HUES6 (cell line): Measurements from ENCODE around the gene SPRED2.

Source experiments
- H3K27ac ChIP-seq: 2 replicates; pipeline ENCODE4 v1.7.0; 2013; ENCODE audit warnings: low read depth, mild to moderate bottlenecking, low read length, inconsistent platforms
- H3K27me3 ChIP-seq: 2 replicates; pipeline ENCODE4 v1.6.1; 2013; ENCODE audit warnings: low read length; ENCODE audit not compliant: control insufficient read depth, insufficient read depth
- H3K36me3 ChIP-seq: 2 replicates; pipeline ENCODE4 v1.6.1; 2013; ENCODE audit warnings: low read length; ENCODE audit not compliant: control insufficient read depth, insufficient read depth
- H3K4me1 ChIP-seq: 2 replicates; pipeline ENCODE4 v1.6.1; 2013; ENCODE audit warnings: low read length; ENCODE audit not compliant: control insufficient read depth, insufficient read depth
- H3K4me3 ChIP-seq: 2 replicates; pipeline ENCODE4 v1.5.1; 2013; ENCODE audit warnings: low read depth, low read length
- H3K9ac ChIP-seq: one replicate; pipeline ENCODE4 v1.6.1; 2013; ENCODE audit warnings: mild to moderate bottlenecking, low read length
- H3K9me3 ChIP-seq: 2 replicates; pipeline ENCODE4 v1.6.1; 2013; ENCODE audit warnings: low read depth, low read length; ENCODE audit not compliant: control insufficient read depth, insufficient read depth

The SPRED2 gene

DNA sequence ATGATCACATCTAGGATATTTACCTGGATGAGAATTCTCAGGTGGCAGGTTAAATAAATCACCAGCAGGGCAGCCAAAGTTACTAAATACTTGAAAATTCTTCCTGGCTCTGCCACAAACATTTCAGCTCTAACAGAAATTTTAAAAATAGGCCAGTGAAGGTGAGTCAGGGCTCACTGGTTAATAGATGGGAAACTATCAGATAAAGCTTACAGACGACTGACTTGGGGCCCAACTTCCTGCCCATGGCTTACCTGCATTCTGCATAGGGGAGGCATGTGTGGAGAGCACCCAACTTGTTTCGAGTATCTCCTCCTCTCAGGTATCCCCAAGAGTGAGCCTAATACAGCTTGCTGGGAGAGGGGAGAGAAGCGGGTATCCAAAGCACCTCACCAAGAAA is 57.8 kb downstream of the SPRED2 start:
- Histone ChIP-seq H3K27ac (no peak overlapping the region), H3K4me3 (no peak overlapping the region), H3K9ac (no peak overlapping the region), H3K9me3 (no peaks in the 10 kb centered on the region), H3K4me1 (peaks cover 54% of the 10 kb centered on the region), H3K27me3 (no peaks in the 10 kb centered on the region), H3K36me3 (no peaks in the 10 kb centered on the region)

DNA sequence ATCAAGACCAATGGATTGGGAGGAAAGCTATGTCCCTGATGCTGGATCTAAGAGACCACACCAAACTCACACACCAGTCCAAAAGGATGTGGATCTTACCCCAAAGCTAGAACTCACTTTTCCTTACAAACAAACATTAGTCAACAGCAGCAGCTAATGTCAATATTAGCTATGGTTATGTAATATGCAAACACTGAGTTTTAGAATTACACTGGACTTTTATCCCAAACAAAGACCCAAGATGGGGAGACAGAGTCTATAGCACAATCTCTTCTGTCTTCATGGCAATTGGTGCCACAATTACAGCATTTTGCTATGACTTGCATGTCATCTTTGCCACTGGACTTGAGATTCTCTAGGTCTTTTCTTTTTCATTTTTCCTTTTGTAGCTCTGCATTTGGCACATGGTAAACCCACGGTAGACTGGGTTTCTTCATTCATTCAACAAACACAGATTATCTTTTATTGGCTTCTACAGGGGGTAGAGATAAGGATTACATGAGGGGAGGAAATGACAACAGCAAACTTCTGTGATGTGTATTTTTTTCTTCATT is 59.0 kb downstream of the SPRED2 start:
- no peaks in the 10 kb centered on the region for H3K27me3 ChIP-seq
- H3K9ac ChIP-seq, result no peak overlapping the region
- H3K4me3 ChIP-seq, result no peak overlapping the region
- peaks cover 55% of the 10 kb centered on the region for H3K4me1 ChIP-seq
- H3K9me3 ChIP-seq, result no peaks in the 10 kb centered on the region
- no peaks in the 10 kb centered on the region for H3K36me3 ChIP-seq
- H3K27ac ChIP-seq, result no peak overlapping the region

DNA sequence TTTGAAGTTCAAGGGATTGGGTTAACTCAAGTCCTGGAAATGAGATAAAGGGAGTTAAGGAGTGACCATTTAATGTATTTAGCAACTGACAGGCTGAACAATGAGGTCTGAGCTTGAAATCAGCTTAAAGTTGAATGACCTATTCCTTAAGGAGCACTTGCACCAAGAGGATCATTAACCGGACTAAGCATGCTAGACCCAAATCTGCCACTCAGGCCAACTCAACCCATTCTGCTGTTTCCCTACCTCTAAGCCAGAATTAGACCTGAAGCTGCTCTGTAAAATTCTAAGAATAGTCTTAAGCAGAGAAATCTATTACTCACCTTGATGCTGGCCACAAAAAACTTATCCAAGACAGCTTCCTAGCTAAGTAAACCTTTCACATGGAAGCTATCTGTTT is 59.8 kb downstream of the SPRED2 start:
- Histone ChIP-seq H3K4me3 (no peak overlapping the region), H3K36me3 (no peaks in the 10 kb centered on the region), H3K9me3 (no peaks in the 10 kb centered on the region), H3K27me3 (no peaks in the 10 kb centered on the region), H3K4me1 (peaks cover 54% of the 10 kb centered on the region), H3K27ac (no peak overlapping the region), H3K9ac (no peak overlapping the region)

- Histone ChIP-seq H3K4me3 (no peak overlapping the region), H3K4me1 (peaks cover 63% of the 10 kb centered on the region), H3K27ac (no peak overlapping the region), H3K9me3 (no peaks in the 10 kb centered on the region), H3K36me3 (no peaks in the 10 kb centered on the region), H3K9ac (no peak overlapping the region), H3K27me3 (no peaks in the 10 kb centered on the region)
These were observed 61.3 kb downstream of the SPRED2 start for GRCh38 chr2:65371074-65371434.

GRCh38 chr2:65370387-65371073 is 61.9 kb downstream of the SPRED2 start:
- H3K36me3 ChIP-seq, result no peaks in the 10 kb centered on the region
- no peaks in the 10 kb centered on the region for H3K9me3 ChIP-seq
- H3K27me3 ChIP-seq, result no peaks in the 10 kb centered on the region
- H3K9ac ChIP-seq, result no peak overlapping the region
- H3K27ac ChIP-seq, result no peak overlapping the region
- peaks cover 64% of the 10 kb centered on the region for H3K4me1 ChIP-seq
- no peak overlapping the region for H3K4me3 ChIP-seq

DNA sequence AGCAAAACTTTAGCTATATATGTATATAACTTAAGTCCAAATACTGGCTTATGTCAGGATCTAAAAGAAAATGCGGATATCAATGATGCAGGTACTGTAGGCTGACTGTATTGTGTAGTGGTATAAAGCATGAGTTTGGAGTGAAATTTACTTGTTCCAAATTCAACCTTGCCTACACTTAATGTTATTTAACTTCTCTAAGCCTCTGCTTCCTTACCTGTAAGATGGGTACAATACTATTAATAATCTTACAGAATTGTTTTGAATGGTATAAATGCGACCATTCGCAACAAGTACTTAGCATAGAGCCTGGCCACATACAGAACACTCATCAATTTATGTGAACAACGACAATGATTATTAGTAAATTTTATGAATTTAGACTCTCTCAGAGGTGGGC is 62.4 kb downstream of the SPRED2 start:
- no peaks in the 10 kb centered on the region for H3K9me3 ChIP-seq
- no peaks in the 10 kb centered on the region for H3K27me3 ChIP-seq
- peaks cover 67% of the 10 kb centered on the region for H3K4me1 ChIP-seq
- H3K36me3 ChIP-seq, result no peaks in the 10 kb centered on the region
- no peak overlapping the region for H3K4me3 ChIP-seq
- H3K9ac ChIP-seq, result no peak overlapping the region
- H3K27ac ChIP-seq, result no peak overlapping the region

DNA sequence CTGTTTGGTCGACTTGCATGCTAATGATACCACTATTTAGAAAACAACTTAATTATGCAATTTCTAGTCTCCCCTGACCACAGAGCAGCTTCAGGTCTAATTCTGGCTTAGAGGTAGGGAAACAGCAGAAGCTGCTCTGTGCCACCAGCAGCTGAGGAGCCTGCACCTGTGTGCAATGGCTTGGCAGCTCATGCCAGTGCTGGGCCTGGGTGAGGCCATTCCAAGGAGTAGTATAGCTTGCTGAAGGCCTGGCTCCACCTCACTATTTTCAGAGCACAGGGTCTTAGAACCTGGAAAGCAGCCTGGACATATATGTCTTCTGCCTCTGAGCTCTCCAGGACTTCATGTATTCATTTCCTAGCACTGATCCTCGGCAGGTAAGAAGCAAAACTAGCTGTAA is 62.8 kb downstream of the SPRED2 start:
- Histone ChIP-seq H3K27ac (no peak overlapping the region), H3K9ac (no peak overlapping the region), H3K4me3 (no peak overlapping the region), H3K4me1 (peaks cover 63% of the 10 kb centered on the region), H3K36me3 (no peaks in the 10 kb centered on the region), H3K27me3 (no peaks in the 10 kb centered on the region), H3K9me3 (no peaks in the 10 kb centered on the region)

- Histone ChIP-seq H3K27me3 (no peaks in the 10 kb centered on the region), H3K9me3 (no peaks in the 10 kb centered on the region), H3K27ac (no peak overlapping the region), H3K4me1 (peaks cover 66% of the 10 kb centered on the region), H3K9ac (no peak overlapping the region), H3K4me3 (no peak overlapping the region), H3K36me3 (no peaks in the 10 kb centered on the region)
These were observed 63.9 kb downstream of the SPRED2 start for GRCh38 chr2:65368468-65368867.

DNA sequence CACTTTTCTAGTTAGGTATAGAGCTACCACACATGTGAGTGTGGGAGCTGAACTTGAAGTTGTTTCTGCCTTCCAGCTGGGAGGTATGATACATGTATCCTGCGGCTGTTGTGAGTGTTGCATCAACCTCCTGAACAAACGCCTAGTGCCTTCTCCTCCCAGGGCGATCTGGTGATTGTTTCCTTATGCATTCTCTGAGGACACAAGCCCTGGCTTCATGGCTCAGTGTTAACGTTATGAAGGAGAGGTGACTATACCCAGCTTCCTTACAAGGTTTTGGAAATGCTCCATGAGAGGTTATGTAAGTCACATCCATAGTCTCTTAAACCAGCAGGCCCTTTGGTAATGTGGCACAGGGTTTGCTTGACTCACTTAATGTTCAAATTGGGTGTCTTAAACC is 64.9 kb downstream of the SPRED2 start:
- Histone ChIP-seq H3K9me3 (no peaks in the 10 kb centered on the region), H3K4me3 (no peak overlapping the region), H3K36me3 (no peaks in the 10 kb centered on the region), H3K9ac (no peak overlapping the region), H3K4me1 (peaks cover 62% of the 10 kb centered on the region), H3K27ac (no peak overlapping the region), H3K27me3 (no peaks in the 10 kb centered on the region)

- Histone ChIP-seq H3K4me1 (peaks cover 56% of the 10 kb centered on the region), H3K27ac (no peak overlapping the region), H3K27me3 (no peaks in the 10 kb centered on the region), H3K36me3 (no peaks in the 10 kb centered on the region), H3K9ac (no peak overlapping the region), H3K4me3 (no peak overlapping the region), H3K9me3 (no peaks in the 10 kb centered on the region)
These were observed 65.7 kb downstream of the SPRED2 start for GRCh38 chr2:65366595-65367125.

- Histone ChIP-seq H3K4me3 (no peak overlapping the region), H3K9me3 (no peaks in the 10 kb centered on the region), H3K27me3 (no peaks in the 10 kb centered on the region), H3K27ac (no peak overlapping the region), H3K4me1 (peaks cover 42% of the 10 kb centered on the region), H3K36me3 (no peaks in the 10 kb centered on the region), H3K9ac (no peak overlapping the region)
These were observed 67.2 kb downstream of the SPRED2 start for GRCh38 chr2:65364986-65365733.
